Endothelial cell (in vitro differentiated cells): ENCODE measurements around the gene RFTN2. TPM values are rescaled to one million over a fixed set of nuclear protein-coding genes. Genes with fewer than 3 reads are reported as not detected.

ENCODE experiments used
- DNase-seq: peaks from one replicate; pipeline ENCODE4 v3.0.0; 2021; ENCODE audit warnings: low spot score
- H3K27ac Mint-ChIP-seq: one replicate; pipeline ENCODE4 v1.8.0; 2021; ENCODE audit warnings: mixed read lengths, inconsistent platforms; ENCODE audit not compliant: unreplicated experiment
- H3K27me3 Mint-ChIP-seq: one replicate; pipeline ENCODE4 v1.8.0; 2021; ENCODE audit warnings: mild to moderate bottlenecking, moderate library complexity, mixed read lengths, inconsistent platforms; ENCODE audit not compliant: unreplicated experiment
- H3K36me3 Mint-ChIP-seq: one replicate; pipeline ENCODE4 v1.8.0; 2021; ENCODE audit warnings: mild to moderate bottlenecking, low read depth, mixed read lengths, inconsistent platforms; ENCODE audit not compliant: unreplicated experiment
- H3K4me1 Mint-ChIP-seq: one replicate; pipeline ENCODE4 v1.8.0; 2021; ENCODE audit warnings: mild to moderate bottlenecking, mixed read lengths, inconsistent platforms; ENCODE audit not compliant: unreplicated experiment
- H3K4me3 Mint-ChIP-seq: one replicate; pipeline ENCODE4 v1.8.0; 2021; ENCODE audit warnings: mild to moderate bottlenecking, mixed read lengths, inconsistent platforms; ENCODE audit not compliant: unreplicated experiment
- H3K9me3 Mint-ChIP-seq: one replicate; pipeline ENCODE4 v1.8.0; 2021; ENCODE audit warnings: mixed read lengths, inconsistent platforms; ENCODE audit not compliant: unreplicated experiment
- total RNA-seq: library from RNA; stranded (reverse); fragmentation: NEBNext Ultra II Directional; extraction: Animal tissue kit (Norgen Biotek cat#: 25700); gene quantifications from one replicate; pipeline ENCODE4 v1.2.1, GENCODE V29; 2021; ENCODE audit not compliant: unreplicated experiment
- TF ChIP-seq, protein P1 (sequence below): fragments of 200-600 bp; sonication (generic); IDR thresholded peaks from one replicate; pipeline ENCODE4 v1.5.0; 2021; ENCODE audit warnings: antibody characterized with exemption; ENCODE audit not compliant: unreplicated experiment

The RFTN2 gene
- total RNA-seq, 1 donor from 2014 or later: 27.2 TPM

DNA sequence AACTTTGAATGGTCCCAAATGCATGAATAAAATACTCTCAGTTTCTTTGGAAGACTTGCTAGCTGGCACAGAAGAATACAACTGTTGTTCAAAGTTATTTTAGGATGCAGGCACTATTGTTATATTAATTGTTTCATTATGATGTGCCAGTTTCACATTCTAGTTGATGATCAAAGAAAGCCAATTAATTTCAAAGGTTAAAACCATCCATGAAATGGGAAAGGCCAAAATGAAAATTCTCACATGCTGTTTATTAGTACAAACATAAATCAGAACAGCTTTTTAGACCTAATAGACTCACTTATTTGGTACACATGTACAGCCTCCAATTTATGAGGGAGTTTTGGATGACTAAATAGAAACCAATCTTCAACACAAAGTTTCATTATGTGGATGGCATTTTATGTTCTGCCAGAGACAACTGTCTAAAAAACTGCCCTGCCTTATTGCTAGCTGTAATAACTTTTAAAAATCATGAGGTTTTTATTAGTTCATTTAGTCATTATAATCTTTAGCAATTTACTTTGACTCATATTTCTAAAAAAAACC lies 42.2 kb downstream of the RFTN2 start:
- Mint-ChIP-seq H3K4me3 (no peak overlapping the region), H3K4me1 (peaks cover 7% of the 10 kb centered on the region), H3K9me3 (peaks cover 5% of the 10 kb centered on the region), H3K27me3 (no peaks in the 10 kb centered on the region), H3K27ac (no peak overlapping the region), H3K36me3 (peaks cover 25% of the 10 kb centered on the region)
- no peak for DNase-seq
- TF ChIP-seq, protein P1, sequence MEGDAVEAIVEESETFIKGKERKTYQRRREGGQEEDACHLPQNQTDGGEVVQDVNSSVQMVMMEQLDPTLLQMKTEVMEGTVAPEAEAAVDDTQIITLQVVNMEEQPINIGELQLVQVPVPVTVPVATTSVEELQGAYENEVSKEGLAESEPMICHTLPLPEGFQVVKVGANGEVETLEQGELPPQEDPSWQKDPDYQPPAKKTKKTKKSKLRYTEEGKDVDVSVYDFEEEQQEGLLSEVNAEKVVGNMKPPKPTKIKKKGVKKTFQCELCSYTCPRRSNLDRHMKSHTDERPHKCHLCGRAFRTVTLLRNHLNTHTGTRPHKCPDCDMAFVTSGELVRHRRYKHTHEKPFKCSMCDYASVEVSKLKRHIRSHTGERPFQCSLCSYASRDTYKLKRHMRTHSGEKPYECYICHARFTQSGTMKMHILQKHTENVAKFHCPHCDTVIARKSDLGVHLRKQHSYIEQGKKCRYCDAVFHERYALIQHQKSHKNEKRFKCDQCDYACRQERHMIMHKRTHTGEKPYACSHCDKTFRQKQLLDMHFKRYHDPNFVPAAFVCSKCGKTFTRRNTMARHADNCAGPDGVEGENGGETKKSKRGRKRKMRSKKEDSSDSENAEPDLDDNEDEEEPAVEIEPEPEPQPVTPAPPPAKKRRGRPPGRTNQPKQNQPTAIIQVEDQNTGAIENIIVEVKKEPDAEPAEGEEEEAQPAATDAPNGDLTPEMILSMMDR: no peak

DNA sequence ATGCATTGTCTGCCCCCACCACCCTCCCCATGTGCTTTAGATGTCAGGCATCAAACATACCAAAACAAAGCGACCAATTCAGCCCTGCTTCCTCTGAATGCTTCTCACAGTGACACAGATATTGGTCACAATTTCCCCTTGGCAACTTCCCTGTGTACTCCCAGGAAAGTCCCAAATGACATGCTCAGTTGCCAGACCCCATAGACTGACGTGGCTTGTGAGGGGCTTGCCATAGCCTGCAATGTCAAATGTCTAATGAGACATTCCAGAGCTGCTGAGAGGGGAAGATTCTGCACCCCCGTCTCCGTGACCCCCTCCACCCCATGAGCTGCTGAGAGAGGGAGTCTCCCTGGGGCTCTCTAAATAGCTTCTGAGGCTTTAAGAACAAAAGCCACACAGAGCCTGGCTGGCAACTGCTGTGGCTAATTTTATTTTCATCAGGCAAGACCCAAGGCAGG lies 47.3 kb downstream of the RFTN2 start:
- TF ChIP-seq, protein P1: no peak
- no peaks in the 10 kb centered on the region for H3K9me3 Mint-ChIP-seq
- H3K4me3 Mint-ChIP-seq: no peak overlapping the region
- H3K27me3 Mint-ChIP-seq: peaks cover 4% of the 10 kb centered on the region
- peak overlapping the region; percentile 33 for H3K27ac Mint-ChIP-seq
- H3K4me1 Mint-ChIP-seq: peaks cover 20% of the 10 kb centered on the region
- no peak for DNase-seq
- peaks cover 32% of the 10 kb centered on the region for H3K36me3 Mint-ChIP-seq

DNA sequence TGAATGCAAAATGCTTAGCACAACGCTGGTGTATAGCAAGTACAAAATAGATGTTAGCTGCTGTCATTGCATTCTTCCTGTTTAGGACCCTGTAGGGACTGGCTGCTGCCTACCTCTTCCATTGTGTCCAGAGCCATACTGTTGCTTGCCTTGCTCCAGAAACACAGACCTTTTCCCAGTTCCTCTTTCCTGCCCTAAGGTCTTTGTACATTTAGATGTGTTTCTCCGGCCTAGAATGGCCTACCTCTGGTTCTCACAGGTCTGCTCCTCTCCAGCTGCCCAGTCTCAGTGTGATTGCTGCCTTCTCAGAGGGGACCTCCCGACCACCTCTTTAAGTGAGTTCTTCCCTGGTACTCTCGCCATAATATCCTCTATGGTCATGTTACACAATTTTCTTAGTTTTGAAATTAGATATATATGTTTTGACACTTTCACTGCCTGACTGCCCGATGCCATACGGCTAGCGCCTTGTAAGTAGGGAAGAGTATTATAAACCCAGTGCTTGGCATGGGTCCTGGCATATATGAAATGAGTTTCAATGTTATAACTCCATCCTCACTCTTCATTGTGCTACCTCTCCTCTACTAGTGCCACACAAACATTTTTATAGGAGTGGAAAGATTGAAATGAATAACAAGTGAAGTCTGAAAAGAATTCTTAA lies 48.3 kb downstream of the RFTN2 start:
- H3K4me1 Mint-ChIP-seq: peaks cover 20% of the 10 kb centered on the region
- peaks cover 29% of the 10 kb centered on the region for H3K36me3 Mint-ChIP-seq
- peak overlapping the region; percentile 95 for H3K27ac Mint-ChIP-seq
- no peak for DNase-seq
- H3K4me3 Mint-ChIP-seq: peak overlapping the region; percentile 56
- TF ChIP-seq, protein P1: no peak
- no peaks in the 10 kb centered on the region for H3K9me3 Mint-ChIP-seq
- peaks cover 4% of the 10 kb centered on the region for H3K27me3 Mint-ChIP-seq

DNA sequence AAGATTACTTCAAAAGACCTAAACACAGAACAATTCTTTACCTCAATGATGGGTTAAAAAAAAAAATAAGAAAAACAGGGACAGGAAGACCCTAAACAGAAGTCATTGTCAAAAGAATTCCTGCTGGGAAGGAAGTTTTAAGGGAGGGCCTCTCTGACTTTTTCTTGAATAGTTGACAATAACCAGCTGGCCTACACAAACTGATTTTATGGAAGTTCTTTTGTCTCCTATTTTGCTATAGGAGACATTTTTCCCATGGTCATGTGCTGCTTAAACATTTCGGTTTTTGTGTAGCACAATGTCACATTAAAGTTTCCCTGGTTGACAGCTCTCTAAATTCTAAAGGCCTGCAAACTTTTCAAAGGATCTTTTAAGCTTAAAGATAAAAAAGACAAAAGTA lies 55.3 kb downstream of the RFTN2 start:
- no peak for DNase-seq
- Mint-ChIP-seq H3K36me3 (peaks cover 41% of the 10 kb centered on the region), H3K4me3 (no peak overlapping the region), H3K27me3 (peaks cover 3% of the 10 kb centered on the region), H3K4me1 (peaks cover 16% of the 10 kb centered on the region), H3K9me3 (no peaks in the 10 kb centered on the region), H3K27ac (peak overlapping the region; percentile 94)
- TF ChIP-seq, protein P1: no peak

DNA sequence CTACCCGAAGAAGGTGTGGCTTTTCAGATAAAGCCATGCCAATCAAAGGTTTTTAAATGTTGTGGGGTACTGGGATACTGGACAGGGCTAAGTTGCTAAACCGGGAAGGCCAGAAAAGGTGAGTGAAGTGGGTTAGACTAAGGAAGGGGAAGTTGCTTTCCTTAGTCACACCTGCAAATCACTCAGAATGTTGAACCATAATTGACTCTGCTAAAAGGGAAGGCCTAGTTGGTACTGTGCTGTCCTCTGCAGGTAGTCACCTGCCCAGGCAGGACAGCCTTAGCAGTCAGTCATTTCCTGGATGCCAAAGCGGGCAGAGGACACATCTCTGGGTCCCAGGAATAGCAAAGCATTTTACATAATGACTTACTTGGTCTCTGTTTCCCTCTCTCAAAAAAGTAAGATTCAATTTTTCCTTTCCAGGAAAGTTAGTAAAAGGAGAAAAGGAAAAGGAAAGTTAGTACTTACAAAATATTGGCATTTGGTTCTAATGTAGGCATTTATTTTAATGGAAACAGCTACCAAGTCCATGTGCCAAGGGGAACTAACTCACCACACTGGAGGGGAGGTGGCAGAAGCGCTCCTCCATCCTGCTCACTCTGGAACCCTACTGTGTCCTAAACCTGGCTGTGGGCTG lies 60.3 kb downstream of the RFTN2 start:
- peaks cover 22% of the 10 kb centered on the region for H3K4me1 Mint-ChIP-seq
- DNase-seq: no peak
- H3K9me3 Mint-ChIP-seq: no peaks in the 10 kb centered on the region
- peaks cover 2% of the 10 kb centered on the region for H3K27me3 Mint-ChIP-seq
- H3K36me3 Mint-ChIP-seq: peaks cover 50% of the 10 kb centered on the region
- no peak overlapping the region for H3K4me3 Mint-ChIP-seq
- TF ChIP-seq, protein P1: no peak
- peak overlapping the region; percentile 36 for H3K27ac Mint-ChIP-seq
